VCaP (cell line): Measurements from ENCODE around the gene GSTA4.

Experiments used
- H3K27ac ChIP-seq: fragments of 450-650 bp; 2 replicates; pipeline ENCODE4 v1.5.1; 2017
- CTCF ChIP-seq: fragments of 450-650 bp; conservative IDR thresholded peaks from 2 replicates; pipeline ENCODE4 v1.5.1; 2017; ENCODE audit warnings: mild to moderate bottlenecking, moderate library complexity

The GSTA4 gene

GRCh38 chr6:53038141-53038540 lies 43.1 kb upstream of the GSTA4 start:
- no peak overlapping the region for H3K27ac ChIP-seq
- TF ChIP-seq CTCF, result no peak

GRCh38 chr6:53035549-53036213 lies 40.6 kb upstream of the GSTA4 start:
- no peak overlapping the region for H3K27ac ChIP-seq
- TF ChIP-seq CTCF, result no peak

- no peak for TF ChIP-seq CTCF
- no peak overlapping the region for H3K27ac ChIP-seq
Observed at GRCh38 chr6:53033764-53034163, 38.7 kb upstream of the GSTA4 start.

- H3K27ac ChIP-seq, result no peak overlapping the region
- no peak for TF ChIP-seq CTCF
Observed at GRCh38 chr6:53032849-53033248, 37.8 kb upstream of the GSTA4 start.

- H3K27ac ChIP-seq, result no peak overlapping the region
- TF ChIP-seq CTCF, result no peak
Observed at GRCh38 chr6:53031281-53031680, 36.2 kb upstream of the GSTA4 start.

GRCh38 chr6:53029761-53030160 lies 34.7 kb upstream of the GSTA4 start:
- no peak for TF ChIP-seq CTCF
- no peak overlapping the region for H3K27ac ChIP-seq

- no peak for TF ChIP-seq CTCF
- no peak overlapping the region for H3K27ac ChIP-seq
Observed at GRCh38 chr6:53029257-53029656, 34.2 kb upstream of the GSTA4 start.
